ENCODE data around the gene PARD3. TPM values are rescaled to one million over a fixed set of nuclear protein-coding genes. Genes with fewer than 3 reads are reported as not detected.

PARD3 gene
- total RNA-seq, 1 experiment from 2014 or later: 30.0 TPM

- DNase-seq (ENCODE audit: low read depth): peak; percentile 90
Observed at GRCh38 chr10:34187201-34187600, 627.9 kb downstream of the PARD3 start.

GRCh38 chr10:34186745-34187144 is 628.4 kb downstream of the PARD3 start:
- DNase-seq (ENCODE audit: low read depth): peak; percentile 15

- DNase-seq (ENCODE audit: low read depth): no peak
Observed at GRCh38 chr10:34185998-34186397, 629.1 kb downstream of the PARD3 start.

DNA sequence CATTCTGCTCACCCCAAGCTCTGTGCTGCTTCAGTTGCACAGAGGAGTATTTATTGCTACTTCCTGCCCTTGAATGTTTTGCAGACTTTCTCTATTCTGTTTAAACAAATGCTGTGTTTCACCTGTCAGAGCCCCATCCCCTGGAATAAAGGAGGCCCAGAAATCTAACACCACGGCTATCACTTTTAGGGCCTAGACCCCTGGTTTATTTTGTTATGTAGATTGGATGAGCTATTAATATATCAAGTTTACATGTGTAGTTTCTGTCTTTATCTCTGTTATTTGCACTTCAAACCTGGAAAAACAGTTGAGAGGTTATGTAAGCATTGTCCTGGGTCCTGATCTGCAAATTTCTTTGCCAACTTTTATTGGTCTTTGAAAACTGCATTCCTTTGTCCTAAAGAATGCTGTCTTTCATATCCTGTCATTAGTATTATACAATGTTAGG is 630.1 kb downstream of the PARD3 start:
- DNase-seq (ENCODE audit: low read depth): no peak

DNA sequence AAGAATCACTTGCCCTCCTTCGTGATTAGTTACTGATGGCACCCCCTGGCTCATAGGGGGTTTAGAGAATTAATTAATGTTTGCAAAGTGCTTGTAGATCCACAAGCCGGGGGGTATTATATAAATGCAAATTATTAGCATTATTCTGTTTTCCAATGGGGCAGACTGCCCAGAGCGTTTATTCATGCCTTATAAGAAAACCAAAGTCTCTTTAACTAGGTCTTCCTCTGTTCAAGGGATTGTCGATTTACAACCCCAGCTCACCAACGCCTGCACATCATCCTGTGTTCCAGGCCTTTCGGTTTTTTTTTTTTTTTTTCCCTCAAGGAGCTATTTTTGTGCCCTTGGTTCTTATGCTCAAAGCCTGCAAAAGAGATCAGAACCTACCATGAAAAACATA is 630.7 kb downstream of the PARD3 start:
- no peak for DNase-seq (ENCODE audit: low read depth)

GRCh38 chr10:34183016-34183796 is 631.9 kb downstream of the PARD3 start:
- DNase-seq (ENCODE audit: low read depth): no peak

DNA sequence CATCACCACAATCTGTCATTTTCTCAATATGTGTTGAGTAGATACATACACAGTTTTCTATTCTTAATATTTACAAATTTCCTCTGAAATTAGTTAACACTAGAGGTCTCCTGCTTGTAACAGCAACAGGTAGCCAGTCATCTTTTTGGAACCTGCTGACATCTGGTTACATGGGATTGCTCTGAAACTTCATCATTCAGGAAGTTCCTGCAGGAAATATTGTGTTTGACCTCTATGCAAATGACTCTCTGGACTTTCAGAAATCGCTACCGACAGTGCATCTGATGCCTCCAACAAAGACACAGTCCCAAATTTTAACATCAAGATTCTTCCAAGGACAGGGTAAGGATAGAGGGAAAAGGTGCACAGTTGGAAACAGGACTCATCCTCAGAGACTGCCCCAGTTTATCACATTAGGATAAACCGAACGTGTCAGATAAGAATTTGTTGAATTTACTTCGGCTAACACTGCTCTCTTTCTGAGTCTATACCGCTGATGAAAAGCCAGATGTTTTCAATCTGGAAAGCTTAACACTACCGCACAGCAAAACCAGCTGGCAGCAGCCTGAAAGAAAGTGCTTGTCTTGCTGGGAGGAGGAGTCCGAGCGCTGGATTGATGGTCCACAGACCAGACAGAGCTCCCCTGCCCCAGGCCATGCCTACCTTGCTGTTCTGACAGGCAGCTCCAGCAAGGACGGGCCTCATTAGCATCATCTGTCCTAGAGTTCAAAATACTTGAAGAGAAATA is 633.4 kb downstream of the PARD3 start:
- peak; percentile 81 for DNase-seq (ENCODE audit: low read depth)

GRCh38 chr10:34180749-34181148 is 634.3 kb downstream of the PARD3 start:
- no peak for DNase-seq (ENCODE audit: low read depth)

GRCh38 chr10:34179280-34179679 is 635.8 kb downstream of the PARD3 start:
- no peak for DNase-seq (ENCODE audit: low read depth)

DNA sequence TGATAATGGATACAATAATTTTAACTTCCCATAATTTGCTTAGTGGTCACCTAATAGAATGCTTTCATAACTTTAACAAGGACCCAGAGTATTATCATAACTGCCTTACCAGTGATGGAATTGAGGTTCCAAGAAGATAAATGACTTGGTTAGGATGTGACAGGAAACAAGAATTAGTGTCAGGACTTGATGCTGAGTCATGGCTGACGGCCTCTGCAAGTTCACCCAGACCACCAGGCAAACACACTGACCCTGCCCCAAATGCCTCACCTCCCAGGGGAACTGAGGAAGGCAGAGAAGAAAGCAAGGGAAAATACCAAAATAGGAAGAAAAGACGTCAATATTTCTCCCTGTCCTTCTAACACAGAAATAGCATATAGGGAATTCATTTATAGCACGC is 636.3 kb downstream of the PARD3 start:
- no peak for DNase-seq (ENCODE audit: low read depth)

GRCh38 chr10:34178196-34178595 is 636.9 kb downstream of the PARD3 start:
- no peak for DNase-seq (ENCODE audit: low read depth)

- DNase-seq (ENCODE audit: low read depth): no peak
Observed at GRCh38 chr10:34177445-34177844, 637.7 kb downstream of the PARD3 start.

GRCh38 chr10:34176351-34176750 is 638.7 kb downstream of the PARD3 start:
- no peak for DNase-seq (ENCODE audit: low read depth)

GRCh38 chr10:34175121-34175520 is 640.0 kb downstream of the PARD3 start:
- DNase-seq (ENCODE audit: low read depth): no peak

DNA sequence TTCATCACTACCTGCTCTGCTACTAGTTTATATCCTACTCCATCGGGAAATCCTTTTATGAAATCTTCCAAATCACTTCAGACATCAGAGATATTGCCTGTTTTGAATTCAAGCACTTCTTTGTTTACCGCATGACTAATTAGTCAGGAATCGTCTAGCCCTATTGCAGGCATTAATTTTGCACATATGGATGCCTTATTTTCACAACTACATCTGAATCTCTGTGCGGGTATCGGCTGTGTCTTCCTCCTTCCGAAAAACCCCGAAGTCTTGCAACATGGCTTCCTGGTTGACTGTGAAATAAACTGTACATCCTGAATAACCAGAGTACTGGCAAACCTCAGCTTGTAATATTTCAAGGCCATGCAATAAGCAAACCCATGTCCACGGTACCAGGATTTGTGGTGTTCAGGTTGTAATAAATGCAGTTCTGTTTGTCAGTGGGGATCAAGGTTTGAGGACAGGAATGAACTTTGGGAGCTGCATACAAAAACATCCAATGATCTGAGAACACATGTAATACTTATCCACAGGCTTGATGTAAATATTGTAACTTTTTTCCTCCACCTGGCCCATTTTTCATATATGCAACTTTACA is 642.1 kb downstream of the PARD3 start:
- peak; percentile 75 for DNase-seq (ENCODE audit: low read depth)

GRCh38 chr10:34171957-34172527 is 643.1 kb downstream of the PARD3 start:
- DNase-seq (ENCODE audit: low read depth): peak; percentile 78

GRCh38 chr10:34169677-34170076 is 645.4 kb downstream of the PARD3 start:
- no peak for DNase-seq (ENCODE audit: low read depth)

DNA sequence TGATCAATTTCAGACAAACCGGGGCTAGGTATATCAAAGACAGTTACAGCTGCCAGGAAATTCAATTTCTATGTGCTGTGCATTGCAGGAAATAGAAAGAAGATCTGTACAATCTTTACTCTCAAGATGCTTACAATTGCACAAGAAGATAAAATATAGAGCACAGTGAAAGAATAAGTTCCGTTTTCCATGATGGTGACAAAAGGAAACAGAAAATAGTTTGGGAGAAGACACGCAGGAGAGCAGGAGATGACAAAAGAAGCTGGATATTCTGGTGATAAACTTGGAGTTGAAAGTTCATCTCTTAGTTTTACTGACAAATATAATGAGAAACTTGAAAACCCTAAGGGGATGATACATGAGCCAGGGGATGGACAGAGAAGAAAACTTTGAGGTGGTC is 646.0 kb downstream of the PARD3 start:
- DNase-seq (ENCODE audit: low read depth): no peak

DNA sequence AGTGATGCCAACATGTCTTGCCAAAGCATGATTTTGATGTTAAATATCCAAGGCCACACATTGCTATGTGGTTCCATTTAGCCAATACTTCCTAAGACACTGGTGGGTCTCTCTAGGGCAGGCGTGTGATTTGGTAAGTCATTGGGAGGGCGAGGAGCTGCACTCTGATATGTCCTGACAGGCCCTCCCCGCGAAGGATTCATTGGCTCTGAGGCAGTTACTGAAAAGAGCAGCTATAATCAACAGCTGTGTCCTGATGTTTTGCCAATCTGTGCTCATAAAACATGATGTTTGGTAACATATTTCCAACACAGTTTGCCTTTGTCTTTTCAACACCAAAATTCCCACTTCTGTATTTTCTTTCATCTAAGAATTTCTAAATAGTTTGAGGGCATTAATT is 646.7 kb downstream of the PARD3 start:
- no peak for DNase-seq (ENCODE audit: low read depth)

DNA sequence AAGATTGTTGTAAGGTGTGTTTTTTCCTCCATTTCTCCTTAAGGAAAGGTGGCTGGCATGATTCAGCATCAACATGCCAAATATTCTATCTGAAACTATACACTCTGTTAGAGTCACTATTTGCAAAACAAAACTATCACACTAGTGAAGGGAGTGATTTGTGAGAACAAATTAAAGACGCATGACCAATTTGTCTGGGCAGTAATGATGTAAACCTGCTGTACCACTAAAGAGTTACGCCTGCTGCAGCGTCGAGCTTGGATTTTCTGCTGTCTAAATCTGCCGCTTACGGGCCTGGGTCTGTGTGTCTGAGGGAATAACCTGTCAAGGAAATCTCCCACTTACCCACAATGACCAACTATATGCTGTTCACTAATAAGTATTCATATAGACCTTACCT is 648.3 kb downstream of the PARD3 start:
- no peak for DNase-seq (ENCODE audit: low read depth)

DNA sequence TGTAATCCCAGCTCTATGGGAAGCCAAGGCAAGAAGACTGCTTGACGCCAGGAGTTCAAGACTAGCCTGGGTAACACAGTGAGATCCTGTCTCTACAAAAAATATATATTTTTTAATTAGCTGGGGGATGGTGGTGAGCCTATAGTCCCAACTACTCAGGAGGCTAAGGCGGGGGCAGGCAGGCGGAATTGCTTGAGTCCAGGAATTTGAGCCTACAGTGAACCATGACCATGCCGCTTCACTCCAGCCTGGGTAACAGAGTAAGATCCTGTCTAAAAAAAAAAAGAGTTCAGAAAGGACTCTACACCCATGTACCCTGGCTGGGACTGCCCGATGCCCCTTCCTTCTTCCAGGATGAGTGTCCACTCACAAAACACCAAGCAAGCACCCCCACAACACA is 648.7 kb downstream of the PARD3 start:
- no peak for DNase-seq (ENCODE audit: low read depth)

GRCh38 chr10:34164029-34164428 is 651.1 kb downstream of the PARD3 start:
- no peak for DNase-seq (ENCODE audit: low read depth)

All from RPMI7951 (cell line).